Measurements from ENCODE around the gene ANKRD63. TPM values are rescaled to one million over a fixed set of nuclear protein-coding genes. Genes with fewer than 3 reads are reported as not detected.

ANKRD63 gene
- total and polyA plus RNA-seq, 2 of the 13 experiments (the other 11 are each of a cell fraction or from before 2014, with no cell fraction given), result not detected

- FAIRE-seq (no peak), DNase-seq (ENCODE audit: low spot score) (no peak), ATAC-seq (no peak)
- H3K4me3 ChIP-seq (replicated peaks in 1 of 3; ENCODE audit: insufficient read depth in 1 of 3, low read depth in 2 of 3, low read length in 3 of 3), result no peak overlapping the region
- H3K9me3 ChIP-seq (ENCODE audit: low read length), result no peaks in the 10 kb centered on the region
- peaks cover 17 to 91% of the 10 kb centered on the region in 2 experiments for H3K27me3 ChIP-seq (ENCODE audit: control insufficient read depth in 1 of 2, insufficient read depth in 2 of 2, low read length in 2 of 2)
- no peaks in the 10 kb centered on the region for H3K79me2 ChIP-seq (ENCODE audit: insufficient read depth, low read length)
- ChIA-PET POLR2A (no interaction called here), CTCF (ENCODE audit: low intra/inter-chr PET ratio, low total read pairs) (no interaction called here)
- no TSS peak for BruUV-seq (replicated peaks)
- TF ChIP-seq ZNF44 (CRISPR knock-in tag; IDR thresholded peaks at IDR 0.05) (no peak), TOPORS (CRISPR knock-in tag; IDR thresholded peaks at IDR 0.05) (no peak), TGIF2 (CRISPR knock-in tag; IDR thresholded peaks at IDR 0.05) (no peak), ATF7 (IDR thresholded peaks at IDR 0.05) (no peak), ATF7 (CRISPR knock-in tag; IDR thresholded peaks at IDR 0.05) (no peak)
- intact Hi-C loops (cut with micrococcal nuclease; ENCODE audit: unreplicated experiment), result no loop called here
- H3K4me2 ChIP-seq (ENCODE audit: low read depth, low read length), result no peak overlapping the region
- H3K27ac ChIP-seq (ENCODE audit: extremely low read length, insufficient read depth, low read length), result no peak overlapping the region
- no peaks in the 10 kb centered on the region for H4K20me1 ChIP-seq (ENCODE audit: insufficient read depth, low read length)
- H3K36me3 ChIP-seq (replicated peaks in 1 of 2; ENCODE audit: control insufficient read depth in 1 of 2, insufficient read depth in 2 of 2, low read length in 2 of 2), result no peaks in the 10 kb centered on the region
- WGBS (ENCODE audit: low lambda C conversion rate), result 26% methylated on average over 4 of the region's 4 CpGs
- H2AFZ ChIP-seq (ENCODE audit: low read length), result no peak overlapping the region
- in situ Hi-C loops (cut with HindIII; ENCODE audit: extremely low pct_ligation_motif_present, low pct_unique_long_range_greater_than_20kb), result no loop called here
- no peaks in the 10 kb centered on the region for H3K4me1 ChIP-seq (ENCODE audit: insufficient read depth, low read length)
- H3K9ac ChIP-seq (ENCODE audit: insufficient read depth, low read depth, low read length), result no peak overlapping the region
Observed at GRCh38 chr15:40285151-40285550, 2.3 kb upstream of the ANKRD63 start.

- BruUV-seq (replicated peaks), result no TSS peak
- no peak overlapping the region for H3K4me2 ChIP-seq (ENCODE audit: low read depth, low read length)
- no peak overlapping the region for H3K27ac ChIP-seq (ENCODE audit: extremely low read length, insufficient read depth, low read length)
- CTCF ChIA-PET (ENCODE audit: low intra/inter-chr PET ratio, low total read pairs), result interaction anchor here (1.1 kb wide), 1 partner anchor 9 kb away, joined by 3 read pairs; no protein-coding TSS in a partner anchor
- no peaks in the 10 kb centered on the region for H4K20me1 ChIP-seq (ENCODE audit: insufficient read depth, low read length)
- intact Hi-C loops (cut with micrococcal nuclease; ENCODE audit: unreplicated experiment) (no loop called here), in situ Hi-C loops (cut with HindIII; ENCODE audit: extremely low pct_ligation_motif_present, low pct_unique_long_range_greater_than_20kb) (no loop called here)
- H3K9me3 ChIP-seq (ENCODE audit: low read length), result no peaks in the 10 kb centered on the region
- ATAC-seq (no peak), FAIRE-seq (no peak), DNase-seq (ENCODE audit: low spot score) (no peak)
- H3K9ac ChIP-seq (ENCODE audit: insufficient read depth, low read depth, low read length), result no peak overlapping the region
- POLR2A ChIA-PET, result no interaction called here
- no peaks in the 10 kb centered on the region for H3K79me2 ChIP-seq (ENCODE audit: insufficient read depth, low read length)
- H3K36me3 ChIP-seq (replicated peaks in 1 of 2; ENCODE audit: control insufficient read depth in 1 of 2, insufficient read depth in 2 of 2, low read length in 2 of 2), result no peaks in the 10 kb centered on the region
- no peak overlapping the region for H2AFZ ChIP-seq (ENCODE audit: low read length)
- H3K4me1 ChIP-seq (ENCODE audit: insufficient read depth, low read length), result peaks cover 7% of the 10 kb centered on the region; the same call in 1 of the 2 replicates
- TF ChIP-seq SNRNP70 (IDR thresholded peaks at IDR 0.05; ENCODE audit: low read depth, low read length), result no peak
- TF ChIP-seq ZSCAN30 (CRISPR knock-in tag; IDR thresholded peaks at IDR 0.05), result no peak
- H3K27me3 ChIP-seq (ENCODE audit: control insufficient read depth in 1 of 2, insufficient read depth in 2 of 2, low read length in 2 of 2), result peaks cover 15 to 88% of the 10 kb centered on the region in 2 experiments
- H3K4me3 ChIP-seq (replicated peaks in 1 of 3; ENCODE audit: insufficient read depth in 1 of 3, low read depth in 2 of 3, low read length in 3 of 3), result no peak overlapping the region
- 56% methylated on average over 14 of the region's 33 CpGs for WGBS (ENCODE audit: low lambda C conversion rate)
Observed at GRCh38 chr15:40283615-40284300, 894 bp upstream of the ANKRD63 start.
